Measurements from ENCODE around the gene PRR13.
"Not testable (repeated sequence)": the region's sequence is repeated elsewhere in the genome, so short reads cannot be mapped to it uniquely, and the experiment has no call there.

PRR13 gene

GRCh38 chr12:53479331-53479730 is 37.8 kb downstream of the PRR13 start:
- TF ChIP-seq, protein P1, sequence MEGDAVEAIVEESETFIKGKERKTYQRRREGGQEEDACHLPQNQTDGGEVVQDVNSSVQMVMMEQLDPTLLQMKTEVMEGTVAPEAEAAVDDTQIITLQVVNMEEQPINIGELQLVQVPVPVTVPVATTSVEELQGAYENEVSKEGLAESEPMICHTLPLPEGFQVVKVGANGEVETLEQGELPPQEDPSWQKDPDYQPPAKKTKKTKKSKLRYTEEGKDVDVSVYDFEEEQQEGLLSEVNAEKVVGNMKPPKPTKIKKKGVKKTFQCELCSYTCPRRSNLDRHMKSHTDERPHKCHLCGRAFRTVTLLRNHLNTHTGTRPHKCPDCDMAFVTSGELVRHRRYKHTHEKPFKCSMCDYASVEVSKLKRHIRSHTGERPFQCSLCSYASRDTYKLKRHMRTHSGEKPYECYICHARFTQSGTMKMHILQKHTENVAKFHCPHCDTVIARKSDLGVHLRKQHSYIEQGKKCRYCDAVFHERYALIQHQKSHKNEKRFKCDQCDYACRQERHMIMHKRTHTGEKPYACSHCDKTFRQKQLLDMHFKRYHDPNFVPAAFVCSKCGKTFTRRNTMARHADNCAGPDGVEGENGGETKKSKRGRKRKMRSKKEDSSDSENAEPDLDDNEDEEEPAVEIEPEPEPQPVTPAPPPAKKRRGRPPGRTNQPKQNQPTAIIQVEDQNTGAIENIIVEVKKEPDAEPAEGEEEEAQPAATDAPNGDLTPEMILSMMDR (IDR thresholded peaks at IDR 0.05; ENCODE audit: extremely low read depth, missing control alignments), result no peak

DNA sequence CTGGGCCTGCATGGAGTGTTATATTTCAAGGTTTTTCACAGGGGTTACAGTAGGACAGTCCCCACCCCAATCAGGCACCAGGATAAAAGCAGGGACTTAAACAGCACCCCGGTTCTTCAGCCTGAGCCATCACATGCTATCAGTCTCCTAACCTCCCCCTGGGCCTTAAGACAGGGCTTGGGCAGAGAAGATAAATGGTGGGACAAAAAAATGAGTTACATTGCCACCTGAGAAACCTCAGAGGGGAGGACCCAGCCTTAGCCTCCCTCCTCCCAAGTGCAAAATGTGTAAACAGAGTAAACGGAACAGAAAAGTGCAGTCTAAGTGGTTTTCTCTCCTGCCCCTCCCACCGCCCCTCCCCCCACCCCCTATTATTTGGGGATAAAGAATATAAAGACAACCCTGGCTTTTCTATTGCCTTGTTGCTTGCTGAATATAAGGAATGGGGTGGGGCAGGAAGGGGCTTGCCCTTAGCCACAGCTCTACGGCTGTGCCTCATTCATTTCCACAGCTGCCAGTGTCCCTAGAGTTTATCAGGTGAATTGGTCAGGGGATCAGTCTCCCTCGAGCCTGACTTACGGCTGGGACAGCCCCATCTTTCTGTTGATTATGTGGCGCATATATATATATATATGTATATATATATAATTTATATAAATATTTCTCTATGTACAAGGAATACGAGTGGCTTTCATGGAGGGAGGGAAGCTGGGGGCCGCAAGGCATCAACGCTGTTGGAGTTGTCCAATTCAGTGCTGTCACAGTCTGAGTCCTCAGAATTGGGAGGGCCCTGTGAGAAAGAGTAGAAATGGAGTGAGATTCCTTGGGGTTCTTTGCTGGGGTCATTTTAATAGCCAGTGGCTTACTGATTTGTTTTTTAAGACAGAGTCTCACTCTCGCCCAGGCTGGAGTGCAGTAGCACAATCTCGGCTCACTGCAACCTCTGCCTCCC is 39.2 kb downstream of the PRR13 start:
- TF ChIP-seq, protein P1 (IDR thresholded peaks at IDR 0.05; ENCODE audit: extremely low read depth, missing control alignments), result no peak
- DNase-seq (ENCODE audit: low spot score), result no peak

More at GRCh38 chr12:53479331-53479730, 37.8 kb downstream of the PRR13 start:
- no peak for DNase-seq (ENCODE audit: low spot score)

GRCh38 chr12:53481458-53481857 is 39.9 kb downstream of the PRR13 start:
- DNase-seq (ENCODE audit: low spot score), result not testable (repeated sequence)

- TF ChIP-seq, protein P1 (IDR thresholded peaks at IDR 0.05; ENCODE audit: extremely low read depth, missing control alignments), result no peak
- DNase-seq (ENCODE audit: low spot score), result no peak
Measured at GRCh38 chr12:53481939-53482586, 40.5 kb downstream of the PRR13 start.

DNA sequence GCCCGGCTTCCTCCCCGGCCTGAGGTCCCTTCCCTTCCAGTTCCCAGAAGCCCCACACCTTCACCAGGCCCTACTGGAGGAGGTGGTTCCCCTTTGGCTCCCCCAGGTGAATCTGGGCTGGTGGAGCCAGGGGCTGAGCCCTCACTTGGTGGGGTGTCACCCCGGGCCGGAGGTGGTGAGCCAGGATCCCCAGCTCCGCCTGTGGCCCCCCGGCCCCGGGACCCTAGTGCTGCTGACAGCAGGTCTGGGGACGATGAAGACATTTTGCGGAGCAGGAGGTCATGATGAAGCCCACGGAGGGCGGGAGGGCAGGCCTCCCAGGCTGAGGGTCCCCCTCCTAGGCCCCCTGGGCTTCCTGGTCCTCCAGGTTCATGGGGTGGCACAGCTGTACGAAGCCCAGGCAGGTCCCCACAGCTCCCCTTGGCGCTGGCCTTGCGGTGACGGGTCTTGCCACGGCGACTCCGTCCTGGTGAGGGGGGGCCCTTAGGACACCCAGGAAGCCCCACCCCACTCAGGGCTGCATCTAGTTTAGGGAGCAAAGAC is 41.2 kb downstream of the PRR13 start:
- TF ChIP-seq, protein P1 (IDR thresholded peaks at IDR 0.05; ENCODE audit: extremely low read depth, missing control alignments), result no peak

DNA sequence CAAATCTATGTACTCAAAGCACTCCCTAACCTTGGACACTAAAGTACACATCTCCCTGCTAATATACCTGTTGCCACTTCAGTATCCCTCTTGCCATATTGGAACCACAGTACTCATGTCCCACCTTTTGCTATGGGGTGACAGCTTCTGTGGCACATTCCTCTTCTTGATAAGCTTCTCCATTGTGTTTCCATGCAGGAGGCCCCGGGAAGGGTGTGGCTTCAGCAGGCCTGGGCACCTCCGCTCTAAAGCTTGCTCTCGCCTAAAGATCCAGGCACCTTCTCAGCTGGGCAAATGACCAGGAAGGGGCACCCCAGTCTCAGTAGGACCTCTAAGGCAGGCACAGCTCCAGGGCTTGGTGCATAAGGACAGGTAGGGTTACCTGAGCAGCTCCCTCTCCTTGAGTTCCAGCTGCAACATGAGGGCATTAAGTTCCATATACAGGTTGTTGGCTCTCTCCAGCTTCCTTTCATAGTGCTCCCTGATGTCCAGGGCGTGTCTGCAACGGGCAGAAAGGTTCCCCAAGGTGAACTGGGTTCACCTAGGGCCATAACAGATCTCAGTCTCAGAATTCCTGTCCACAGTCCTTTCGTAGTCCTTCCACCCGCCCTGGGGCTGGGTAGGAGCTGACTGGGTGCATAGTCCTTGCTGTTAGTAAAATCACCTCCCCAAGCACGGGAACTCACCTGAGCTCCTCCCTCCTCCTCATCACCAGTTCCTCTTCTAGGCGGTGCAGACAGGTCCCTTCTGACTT is 41.9 kb downstream of the PRR13 start:
- DNase-seq (ENCODE audit: low spot score), result no peak
- TF ChIP-seq, protein P1 (IDR thresholded peaks at IDR 0.05; ENCODE audit: extremely low read depth, missing control alignments), result no peak

More for the DNA sequence above, 41.2 kb downstream of the PRR13 start:
- DNase-seq (ENCODE audit: low spot score), result no peak

DNA sequence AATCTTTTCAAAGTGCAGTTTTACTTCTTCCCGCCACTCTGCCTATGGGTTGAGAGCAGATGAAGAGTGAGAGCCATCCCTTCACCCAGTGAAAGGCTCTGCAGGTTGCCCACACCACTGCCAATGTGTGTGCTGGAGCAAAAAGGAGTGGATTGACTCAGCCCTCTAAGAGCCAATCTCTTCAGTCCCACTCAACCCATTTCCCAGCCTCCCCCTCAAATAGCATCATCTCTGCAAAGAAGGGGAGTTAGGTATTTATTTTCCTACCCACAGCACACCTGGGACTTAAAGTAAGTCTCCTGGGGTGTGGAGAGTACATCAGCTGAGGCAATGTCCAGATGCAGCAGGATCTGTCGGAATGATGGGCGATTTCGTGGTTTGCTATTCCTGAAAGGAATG is 42.4 kb downstream of the PRR13 start:
- no peak for DNase-seq (ENCODE audit: low spot score)
- TF ChIP-seq, protein P1 (IDR thresholded peaks at IDR 0.05; ENCODE audit: extremely low read depth, missing control alignments), result no peak

Data from GM20000 (cell line).